Activated naive CD8-positive, alpha-beta T cell treated with anti-CD3 and anti-CD28 coated beads, Interleukin-2, amount 10 ng/mL, durations not matched to agents 7 days and 5 days (primary cell): ENCODE results near the gene GATM. TPM values are rescaled to one million over a fixed set of nuclear protein-coding genes. Genes with fewer than 3 reads are reported as not detected.

Experiments used
- ATAC-seq: fragments of 150-1000 bp; cut with Tn5 transposase; one replicate; pipeline ENCODE4 v1.10.0; 2021; ENCODE audit warnings: low read depth, moderate library complexity
- POLR2A ChIA-PET: fragments of 350-600 bp; sonication (Branson Sonifier 250); formaldehyde crosslinking; loops from one replicate; lab custom pipeline; 2021; ENCODE audit warnings: antibody characterized with exemption; lab: Charles Lee
- DNase-seq: peaks from one replicate; pipeline ENCODE4 v3.0.0; 2021
- H3K27ac Mint-ChIP-seq: one replicate; pipeline ENCODE4 v1.8.0; 2022; ENCODE audit warnings: mild to moderate bottlenecking, mixed read lengths
- H3K27me3 Mint-ChIP-seq: one replicate; pipeline ENCODE4 v1.8.0; 2022; ENCODE audit warnings: mild to moderate bottlenecking, moderate library complexity, mixed read lengths
- H3K36me3 Mint-ChIP-seq: one replicate; pipeline ENCODE4 v1.8.0; 2021; ENCODE audit warnings: mild to moderate bottlenecking, mixed read lengths
- H3K4me1 Mint-ChIP-seq: one replicate; pipeline ENCODE4 v1.8.0; 2021; ENCODE audit warnings: mixed read lengths
- H3K4me3 Mint-ChIP-seq: one replicate; pipeline ENCODE4 v1.8.0; 2022; ENCODE audit warnings: mild to moderate bottlenecking, moderate library complexity, mixed read lengths
- H3K9me3 Mint-ChIP-seq: one replicate; pipeline ENCODE4 v1.8.0; 2021; ENCODE audit warnings: mixed read lengths
- total RNA-seq, 2 experiments: library from RNA; stranded (reverse); gene quantifications; one replicate each; pipeline ENCODE4 v1.2.3, GENCODE V29; 2021

The GATM gene, protein sequence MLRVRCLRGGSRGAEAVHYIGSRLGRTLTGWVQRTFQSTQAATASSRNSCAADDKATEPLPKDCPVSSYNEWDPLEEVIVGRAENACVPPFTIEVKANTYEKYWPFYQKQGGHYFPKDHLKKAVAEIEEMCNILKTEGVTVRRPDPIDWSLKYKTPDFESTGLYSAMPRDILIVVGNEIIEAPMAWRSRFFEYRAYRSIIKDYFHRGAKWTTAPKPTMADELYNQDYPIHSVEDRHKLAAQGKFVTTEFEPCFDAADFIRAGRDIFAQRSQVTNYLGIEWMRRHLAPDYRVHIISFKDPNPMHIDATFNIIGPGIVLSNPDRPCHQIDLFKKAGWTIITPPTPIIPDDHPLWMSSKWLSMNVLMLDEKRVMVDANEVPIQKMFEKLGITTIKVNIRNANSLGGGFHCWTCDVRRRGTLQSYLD
- 1 to 10 TPM; 2.9 to 3.5 TPM for total RNA-seq

DNA sequence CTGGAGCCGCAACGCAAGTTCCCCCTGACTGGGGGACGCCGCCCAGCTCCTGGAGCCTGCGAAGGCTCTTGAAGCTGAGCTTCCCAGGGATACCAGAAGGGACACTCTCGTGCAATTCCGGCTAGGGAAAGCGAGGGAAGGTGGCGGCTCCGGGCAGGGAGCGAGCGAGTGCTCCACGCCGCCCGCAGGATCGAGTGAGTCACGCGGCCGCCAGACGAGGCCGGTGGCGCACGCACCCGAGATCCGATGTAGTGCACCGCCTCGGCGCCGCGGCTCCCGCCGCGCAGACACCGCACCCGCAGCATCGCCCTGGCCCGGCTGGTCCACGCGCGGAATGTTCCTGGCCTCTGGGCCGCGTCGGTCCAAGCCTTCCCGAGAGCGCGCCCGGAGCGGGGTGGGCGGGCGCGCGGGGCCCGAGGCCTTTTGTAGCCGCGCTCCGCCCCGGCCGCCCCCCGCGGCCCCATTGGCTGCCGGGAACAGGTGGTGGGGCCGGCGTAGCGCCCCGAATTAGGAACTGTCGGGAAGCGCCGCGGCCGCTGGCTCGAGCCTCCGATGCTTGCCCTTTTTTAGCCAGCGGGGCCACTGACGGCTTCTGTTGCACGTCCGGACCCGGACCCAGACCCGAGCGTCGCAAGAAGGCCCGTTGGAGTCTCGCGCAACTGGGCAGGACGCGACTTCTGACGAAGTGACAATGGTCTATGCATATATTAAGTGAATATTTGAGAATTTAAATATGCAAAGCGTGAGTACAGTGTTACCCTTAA, at the start of gene GATM:
Gene GATM, minus strand, starts transcription at position 396 of the 764 bp plus-strand sequence. Its CDS starts 91 bp downstream, at position 305.
- ATAC-seq, result peak; percentile 85
- no peaks in the 10 kb centered on the region for H3K9me3 Mint-ChIP-seq
- no peak within 1 kb of the TSS for H3K27ac Mint-ChIP-seq
- H3K4me1 Mint-ChIP-seq, result peaks cover 12% of the 10 kb centered on the region
- H3K4me3 Mint-ChIP-seq, result peak within 1 kb of the TSS; percentile 76
- peaks cover 63% of the 10 kb centered on the region for H3K27me3 Mint-ChIP-seq
- DNase-seq, result peak; percentile 69
- POLR2A ChIA-PET, result no interaction called here
- no peaks in the 10 kb centered on the region for H3K36me3 Mint-ChIP-seq

DNA sequence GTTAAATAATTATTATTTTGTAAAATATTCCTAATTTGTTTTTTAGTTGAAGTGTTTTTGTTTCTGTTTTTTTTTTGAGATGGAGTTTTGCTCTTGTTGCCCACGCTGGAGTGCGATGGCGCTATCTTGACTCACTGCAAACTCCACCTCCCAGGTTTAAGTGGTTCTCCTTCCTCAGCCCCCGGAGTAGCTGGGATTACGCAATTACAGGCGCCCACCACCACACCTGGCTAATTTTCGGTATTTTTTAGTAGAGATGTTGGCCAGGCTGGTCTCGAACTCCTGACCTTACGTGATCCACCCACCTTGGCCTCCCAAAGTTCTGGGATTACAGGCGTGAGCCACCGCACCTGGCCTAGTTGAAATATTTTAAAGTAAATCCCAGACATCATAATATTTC, 48.7 kb upstream of the GATM start:
- Mint-ChIP-seq H3K27ac (no peak overlapping the region), H3K4me1 (peaks cover 2% of the 10 kb centered on the region), H3K9me3 (no peaks in the 10 kb centered on the region), H3K27me3 (peaks cover 13% of the 10 kb centered on the region), H3K36me3 (peaks cover 2% of the 10 kb centered on the region), H3K4me3 (no peak overlapping the region)
- ATAC-seq, result no peak
- POLR2A ChIA-PET, result interaction anchor here (1.2 kb wide), 1 partner anchor 28 kb away, joined by 3 read pairs; no protein-coding TSS in a partner anchor
- no peak for DNase-seq

DNA sequence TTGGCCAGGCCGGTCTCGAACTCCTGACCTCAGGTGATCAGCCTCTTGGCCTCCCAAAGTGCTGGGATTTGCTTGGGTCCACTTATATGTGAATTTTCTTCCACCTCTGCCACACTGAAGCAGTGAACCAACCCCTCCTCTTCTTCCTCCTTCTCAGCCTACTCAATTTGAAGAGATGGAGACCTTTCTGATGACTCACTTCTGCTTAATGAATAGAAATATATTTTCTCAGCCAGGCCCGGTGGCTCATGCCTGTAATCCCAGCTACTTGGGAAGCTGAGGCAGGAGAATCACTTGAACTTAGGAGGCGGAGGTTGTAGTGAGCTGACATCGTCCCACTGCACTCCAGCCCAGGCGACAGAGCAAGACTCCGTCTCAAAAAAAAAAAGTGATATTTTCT, 46.8 kb upstream of the GATM start:
- Mint-ChIP-seq H3K4me1 (peaks cover 1% of the 10 kb centered on the region), H3K27ac (no peak overlapping the region)

DNA sequence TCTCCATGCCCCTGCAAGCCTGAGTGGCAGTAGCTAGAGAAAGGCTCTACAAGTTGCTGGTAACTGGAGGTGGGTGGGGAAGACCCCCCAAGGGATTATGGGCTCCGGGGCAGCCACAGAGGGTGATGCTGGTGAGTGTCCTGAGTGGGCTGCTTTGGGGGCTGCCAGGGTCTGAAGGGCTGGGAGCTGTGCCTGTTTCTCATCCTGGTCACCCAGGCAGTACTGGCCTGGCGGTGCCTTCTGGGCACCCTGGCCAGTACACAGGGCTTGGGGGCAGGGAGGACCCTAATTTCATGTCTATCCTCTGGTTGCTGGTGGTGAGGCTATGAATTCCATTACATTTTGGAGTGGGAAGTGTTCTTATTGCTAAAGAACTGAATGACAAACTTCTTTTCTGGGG, 46.1 kb upstream of the GATM start:
- H3K27me3 Mint-ChIP-seq, result no peaks in the 10 kb centered on the region
- DNase-seq (no peak), ATAC-seq (no peak)
- H3K36me3 Mint-ChIP-seq, result peaks cover 5% of the 10 kb centered on the region
- no peaks in the 10 kb centered on the region for H3K9me3 Mint-ChIP-seq
- H3K4me1 Mint-ChIP-seq, result peaks cover 2% of the 10 kb centered on the region
- no peak overlapping the region for H3K27ac Mint-ChIP-seq
- POLR2A ChIA-PET, result no interaction called here
- no peak overlapping the region for H3K4me3 Mint-ChIP-seq

More for the DNA sequence above, 46.8 kb upstream of the GATM start:
- Mint-ChIP-seq H3K9me3 (no peaks in the 10 kb centered on the region), H3K27me3 (no peaks in the 10 kb centered on the region), H3K36me3 (peaks cover 4% of the 10 kb centered on the region), H3K4me3 (no peak overlapping the region)
- no peak for DNase-seq
- POLR2A ChIA-PET, result no interaction called here
- ATAC-seq, result no peak

DNA sequence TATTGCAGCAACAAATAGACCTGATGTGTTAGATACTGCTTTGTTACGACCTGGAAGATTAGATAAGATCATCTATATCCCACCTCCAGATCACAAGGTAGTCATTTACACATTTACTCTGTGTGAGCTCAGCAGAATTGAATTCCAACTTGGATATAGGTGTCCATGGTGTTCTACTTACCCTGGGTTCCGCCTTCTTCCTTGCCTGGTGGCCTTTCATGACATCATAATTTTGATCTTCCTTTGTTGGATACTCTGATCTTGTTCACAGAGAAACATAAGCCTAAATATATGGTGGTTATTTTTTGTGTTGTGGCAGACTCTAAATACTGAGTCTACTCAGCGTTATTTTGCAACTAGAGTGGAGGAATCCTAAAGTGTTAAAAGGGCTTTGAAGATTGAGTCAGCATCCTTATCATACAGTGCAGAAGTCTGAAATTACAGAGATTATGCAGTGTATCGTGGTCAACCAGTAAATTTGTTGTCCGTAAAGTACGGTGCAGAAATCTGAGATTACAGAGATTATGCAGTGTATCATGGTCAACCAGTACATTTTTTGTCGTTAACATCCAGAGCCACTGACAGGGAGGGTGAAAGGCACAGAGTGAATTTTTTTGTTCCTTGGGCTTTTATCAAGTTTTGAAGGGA, 39.1 kb upstream of the GATM start:
- no peak for ATAC-seq
- Mint-ChIP-seq H3K36me3 (peaks cover 24% of the 10 kb centered on the region), H3K4me1 (peaks cover 21% of the 10 kb centered on the region), H3K9me3 (no peaks in the 10 kb centered on the region), H3K27ac (no peak overlapping the region), H3K27me3 (no peaks in the 10 kb centered on the region), H3K4me3 (no peak overlapping the region)
- POLR2A ChIA-PET, result no interaction called here
- DNase-seq, result no peak

DNA sequence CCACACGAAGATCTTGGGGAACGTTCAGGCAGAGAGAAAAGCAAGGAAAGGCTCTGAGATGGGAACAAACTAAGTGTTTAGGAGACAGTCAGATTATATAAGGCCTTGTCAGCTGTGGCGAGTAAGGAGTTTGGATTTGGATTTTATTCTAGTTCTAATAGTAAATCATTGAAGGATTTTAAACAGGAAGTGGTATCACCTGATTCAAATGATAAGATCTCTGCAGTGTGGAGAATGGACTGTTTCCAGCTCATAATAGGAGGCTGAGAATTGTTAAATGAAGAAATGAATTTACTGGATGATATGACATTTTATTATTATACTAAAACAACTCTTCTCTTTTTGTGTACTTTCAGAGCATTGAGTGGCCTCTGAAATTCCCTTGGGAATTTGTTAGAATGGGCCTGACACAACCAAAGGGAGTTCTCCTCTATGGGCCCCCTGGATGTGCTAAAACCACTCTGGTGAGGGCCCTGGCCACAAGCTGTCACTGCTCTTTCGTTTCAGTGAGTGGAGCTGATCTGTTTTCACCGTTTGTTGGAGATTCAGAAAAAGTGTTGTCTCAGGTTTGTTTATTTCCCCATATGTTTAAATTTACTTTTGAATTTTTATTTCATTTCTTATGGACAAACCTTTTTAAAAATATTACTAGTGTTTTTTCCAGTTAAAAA, 36.0 kb upstream of the GATM start:
- ATAC-seq (no peak), DNase-seq (no peak)
- H3K9me3 Mint-ChIP-seq, result no peaks in the 10 kb centered on the region
- H3K4me1 Mint-ChIP-seq, result peaks cover 20% of the 10 kb centered on the region
- no peak overlapping the region for H3K27ac Mint-ChIP-seq
- POLR2A ChIA-PET, result interaction anchor here (2.3 kb wide), 1 partner anchor 12 kb away, joined by 14 read pairs; a partner anchor contains a TSS
- H3K4me3 Mint-ChIP-seq, result peak overlapping the region; percentile 5
- H3K27me3 Mint-ChIP-seq, result no peaks in the 10 kb centered on the region
- peaks cover 26% of the 10 kb centered on the region for H3K36me3 Mint-ChIP-seq

DNA sequence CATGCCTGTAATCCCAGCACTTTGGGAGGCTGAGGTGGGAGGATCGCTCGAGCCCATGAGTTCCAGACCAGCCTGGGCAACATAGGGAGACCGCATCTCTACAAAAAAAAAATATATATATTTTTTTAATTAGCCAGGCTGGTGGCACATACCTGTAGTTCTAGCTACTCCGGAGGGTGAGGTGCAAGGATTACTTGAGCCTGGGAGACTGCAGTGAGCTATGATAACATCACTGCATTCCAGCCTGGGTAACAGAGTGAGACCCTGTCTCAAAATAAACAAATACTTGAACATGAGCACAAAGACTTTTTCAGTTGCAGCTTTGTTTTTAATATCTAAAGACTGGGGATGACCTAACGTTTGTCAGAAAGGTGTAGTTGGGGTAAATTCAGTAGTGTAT, 31.3 kb upstream of the GATM start:
- H3K27ac Mint-ChIP-seq, result no peak overlapping the region
- H3K4me3 Mint-ChIP-seq, result no peak overlapping the region
- no peaks in the 10 kb centered on the region for H3K27me3 Mint-ChIP-seq
- peaks cover 29% of the 10 kb centered on the region for H3K36me3 Mint-ChIP-seq
- H3K9me3 Mint-ChIP-seq, result no peaks in the 10 kb centered on the region
- POLR2A ChIA-PET, result no interaction called here
- no peak for ATAC-seq
- H3K4me1 Mint-ChIP-seq, result peaks cover 35% of the 10 kb centered on the region
- DNase-seq, result no peak

DNA sequence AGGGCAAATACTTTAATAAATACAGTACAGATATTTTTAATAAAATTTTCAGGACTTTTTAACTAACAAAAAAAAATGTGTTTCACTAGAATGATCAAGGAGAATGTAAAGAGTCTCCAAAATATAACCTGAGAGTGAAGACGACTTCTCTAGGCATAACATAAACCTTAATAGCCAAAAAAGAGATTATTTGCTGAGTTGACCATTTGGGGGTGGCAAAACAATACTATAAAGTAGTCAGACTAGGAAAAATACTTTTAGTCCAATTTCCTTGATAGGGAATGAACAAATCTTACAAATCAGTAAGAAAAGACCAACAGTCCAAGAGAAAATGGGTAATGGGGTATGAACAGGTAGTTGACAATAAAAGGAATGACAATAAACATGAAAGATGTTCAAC, 29.4 kb upstream of the GATM start:
- Mint-ChIP-seq H3K4me1 (peaks cover 25% of the 10 kb centered on the region), H3K27me3 (no peaks in the 10 kb centered on the region), H3K36me3 (peaks cover 27% of the 10 kb centered on the region), H3K4me3 (no peak overlapping the region), H3K27ac (no peak overlapping the region), H3K9me3 (no peaks in the 10 kb centered on the region)
- POLR2A ChIA-PET, result no interaction called here
- DNase-seq (no peak), ATAC-seq (no peak)

DNA sequence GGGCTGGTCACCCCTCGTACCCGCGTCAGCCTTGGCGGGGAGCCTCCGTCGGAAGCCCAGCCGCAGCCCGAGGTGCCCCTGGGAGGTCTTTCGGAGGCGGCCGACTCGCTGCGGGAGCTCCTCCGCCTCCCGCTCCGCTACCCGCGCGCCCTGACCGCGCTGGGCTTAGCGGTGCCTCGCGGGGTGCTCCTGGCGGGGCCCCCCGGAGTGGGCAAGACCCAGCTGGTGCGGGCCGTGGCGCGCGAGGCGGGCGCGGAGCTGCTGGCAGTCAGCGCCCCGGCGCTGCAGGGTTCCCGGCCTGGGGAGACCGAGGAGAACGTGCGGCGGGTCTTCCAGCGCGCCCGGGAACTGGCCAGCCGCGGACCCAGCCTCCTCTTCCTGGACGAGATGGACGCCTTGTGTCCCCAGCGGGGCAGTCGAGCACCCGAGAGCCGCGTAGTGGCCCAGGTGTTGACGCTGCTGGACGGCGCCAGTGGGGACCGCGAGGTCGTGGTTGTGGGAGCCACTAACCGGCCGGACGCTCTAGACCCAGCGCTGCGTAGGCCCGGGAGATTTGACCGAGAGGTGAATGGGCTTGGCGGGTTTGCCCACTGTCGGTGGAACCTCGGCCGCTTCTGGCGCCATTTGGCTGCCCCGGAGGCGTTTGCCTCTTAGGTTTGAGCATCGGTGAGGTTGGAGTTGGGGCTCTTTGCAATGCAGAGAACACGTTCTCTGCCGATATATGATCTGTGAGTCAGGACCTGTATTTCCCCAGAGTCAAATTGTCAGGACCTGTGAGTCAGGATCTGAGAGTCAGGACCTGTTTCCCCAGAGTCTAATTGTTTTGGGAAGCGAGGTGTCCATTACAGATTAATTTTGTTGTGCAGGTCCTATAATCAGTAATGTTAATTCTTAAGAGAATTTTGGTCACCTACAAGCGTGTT, 24.9 kb upstream of the GATM start:
- H3K27ac Mint-ChIP-seq, result peak overlapping the region; percentile 89
- peaks cover 27% of the 10 kb centered on the region for H3K4me1 Mint-ChIP-seq
- ATAC-seq, result peak; percentile 3
- H3K4me3 Mint-ChIP-seq, result peak overlapping the region; percentile 98
- POLR2A ChIA-PET, result interaction anchor here (0.7 to 2.0 kb wide), 13 partner anchors 8 to 269 kb away, joined by 3 to 32 read pairs (median 6); partner anchors contain the start of genes BLOC1S6 and SHF
- peaks cover 13% of the 10 kb centered on the region for H3K36me3 Mint-ChIP-seq
- H3K27me3 Mint-ChIP-seq, result no peaks in the 10 kb centered on the region
- no peak for DNase-seq
- no peaks in the 10 kb centered on the region for H3K9me3 Mint-ChIP-seq

DNA sequence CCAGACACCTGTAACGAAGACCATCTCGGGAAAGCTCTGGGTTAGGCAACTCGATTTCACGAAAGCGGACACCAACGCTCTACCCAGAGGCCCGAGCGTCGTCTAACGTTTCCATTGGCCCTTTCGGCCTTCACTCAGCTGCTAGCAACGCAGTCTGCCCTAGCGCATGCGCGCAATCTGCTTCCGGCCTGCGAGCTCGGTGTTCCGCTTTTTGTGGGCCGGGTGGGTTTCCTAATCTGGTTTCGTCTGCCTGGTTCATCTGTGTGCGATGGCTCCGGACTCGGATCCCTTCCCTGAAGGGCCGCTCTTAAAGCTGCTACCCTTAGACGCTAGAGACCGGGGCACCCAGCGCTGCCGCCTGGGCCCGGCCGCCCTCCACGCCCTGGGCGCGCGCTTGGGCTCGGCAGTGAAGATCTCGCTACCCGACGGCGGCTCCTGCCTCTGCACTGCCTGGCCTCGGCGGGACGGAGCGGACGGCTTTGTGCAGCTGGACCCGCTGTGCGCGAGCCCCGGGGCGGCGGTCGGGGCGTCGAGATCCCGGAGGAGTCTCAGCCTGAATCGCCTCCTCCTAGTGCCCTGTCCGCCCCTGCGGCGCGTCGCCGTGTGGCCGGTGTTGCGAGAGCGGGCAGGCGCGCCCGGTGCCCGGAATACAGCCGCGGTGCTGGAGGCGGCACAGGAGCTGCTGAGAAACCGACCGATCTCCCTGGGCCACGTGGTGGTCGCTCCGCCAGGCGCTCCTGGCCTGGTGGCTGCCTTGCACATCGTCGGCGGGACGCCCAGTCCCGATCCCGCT, 24.0 kb upstream of the GATM start:
- peak; percentile 97 for ATAC-seq
- no peaks in the 10 kb centered on the region for H3K9me3 Mint-ChIP-seq

DNA sequence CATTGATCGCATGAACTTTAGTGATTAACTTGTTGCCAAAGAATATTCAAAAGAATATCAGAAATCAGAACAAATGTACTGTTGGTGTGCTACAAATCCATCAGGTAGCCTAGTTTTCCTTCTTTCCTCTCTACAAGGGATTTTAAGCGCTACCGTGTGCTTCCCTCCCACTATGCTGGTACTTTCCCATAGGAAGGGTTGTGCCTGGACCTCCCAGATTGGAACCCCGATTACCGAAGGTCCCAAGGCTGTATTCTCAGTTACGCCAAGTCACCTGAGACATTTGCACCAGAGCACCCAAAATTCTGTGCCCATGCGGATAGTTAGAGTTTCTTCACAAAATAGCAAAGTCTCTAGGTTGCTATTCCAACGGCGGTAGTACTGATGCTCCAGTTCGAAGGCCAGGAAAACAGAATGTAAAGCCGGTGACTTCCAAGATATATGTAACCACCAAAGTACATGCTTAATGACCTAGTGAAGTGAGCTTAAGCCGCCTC, 23.4 kb upstream of the GATM start:
- peaks cover 22% of the 10 kb centered on the region for H3K4me1 Mint-ChIP-seq
- ATAC-seq (no peak), DNase-seq (no peak)
- no peaks in the 10 kb centered on the region for H3K9me3 Mint-ChIP-seq
- POLR2A ChIA-PET, result interaction anchor here (0.6 to 2.0 kb wide), 18 partner anchors 10 to 238 kb away, joined by 3 to 32 read pairs (median 5); partner anchors contain the start of genes BLOC1S6, SHF and SQOR
- H3K4me3 Mint-ChIP-seq, result peak overlapping the region; percentile 98
- no peaks in the 10 kb centered on the region for H3K27me3 Mint-ChIP-seq
- peak overlapping the region; percentile 89 for H3K27ac Mint-ChIP-seq
- H3K36me3 Mint-ChIP-seq, result peaks cover 8% of the 10 kb centered on the region

More for the DNA sequence above, 24.0 kb upstream of the GATM start:
- peak; percentile 93 for DNase-seq
- peaks cover 12% of the 10 kb centered on the region for H3K36me3 Mint-ChIP-seq
- peak overlapping the region; percentile 98 for H3K4me3 Mint-ChIP-seq
- H3K27ac Mint-ChIP-seq, result peak overlapping the region; percentile 89
- no peaks in the 10 kb centered on the region for H3K27me3 Mint-ChIP-seq
- POLR2A ChIA-PET, result interaction anchor here (0.6 to 2.0 kb wide), 20 partner anchors 9 to 238 kb away, joined by 3 to 32 read pairs (median 5); partner anchors contain the start of genes BLOC1S6, SHF and SQOR
- H3K4me1 Mint-ChIP-seq, result peaks cover 26% of the 10 kb centered on the region
